WTC11 (cell line): ENCODE data around the gene ANO10. TPM values are rescaled to one million over a fixed set of nuclear protein-coding genes. Genes with fewer than 3 reads are reported as not detected.

Experiments used
- ATAC-seq: fragments of 200-7000 bp; cut with Tn5 transposase; 2 replicates; pipeline ENCODE4 v1.10.0; 2021; ENCODE audit warnings: mild to moderate bottlenecking, moderate library complexity
- CTCF ChIA-PET: fragments of 300-600 bp; sonication (Branson Sonifier 250); formaldehyde crosslinking; loops from one replicate; lab custom pipeline; 2021; ENCODE audit warnings: antibody characterized with exemption; lab: Charles Lee
- POLR2A ChIA-PET: fragments of 350-600 bp; sonication (Branson Sonifier 250); formaldehyde crosslinking; loops from one replicate; lab custom pipeline; 2021; ENCODE audit warnings: antibody characterized with exemption; lab: Charles Lee
- DNase-seq: peaks from one replicate; pipeline ENCODE4 v3.0.0; 2021; ENCODE audit warnings: low spot score
- H3K27ac Mint-ChIP-seq: 2 replicates; pipeline ENCODE4 v1.8.0; 2021; ENCODE audit warnings: mixed read lengths
- H3K27me3 Mint-ChIP-seq: 2 replicates; pipeline ENCODE4 v1.8.0; 2021; ENCODE audit warnings: low read depth, mild to moderate bottlenecking, moderate library complexity, mixed read lengths
- H3K36me3 Mint-ChIP-seq: 2 replicates; pipeline ENCODE4 v1.8.0; 2021; ENCODE audit warnings: mixed read lengths
- H3K4me1 Mint-ChIP-seq: 2 replicates; pipeline ENCODE4 v1.8.0; 2022; ENCODE audit warnings: mixed read lengths
- H3K4me3 Mint-ChIP-seq: 2 replicates; pipeline ENCODE4 v1.8.0; 2021; ENCODE audit warnings: mild to moderate bottlenecking, moderate library complexity, mixed read lengths
- H3K9me3 Mint-ChIP-seq: 2 replicates; pipeline ENCODE4 v1.8.0; 2021; ENCODE audit warnings: mixed read lengths
- ATF1 ChIP-seq: sonication (generic); formaldehyde crosslinking; IDR thresholded peaks from 2 replicates; pipeline ENCODE4 v1.8.1; 2023; ENCODE audit warnings: mild to moderate bottlenecking, moderate library complexity, missing genetic modification reagents
- CREB1 ChIP-seq: sonication (generic); formaldehyde crosslinking; IDR thresholded peaks from 2 replicates; pipeline ENCODE4 v1.8.0; 2023; ENCODE audit warnings: mild to moderate bottlenecking, missing genetic modification reagents
- ELF4 ChIP-seq: sonication (generic); formaldehyde crosslinking; IDR thresholded peaks from 2 replicates; pipeline ENCODE4 v1.8.1; 2022; ENCODE audit warnings: low read depth, mild to moderate bottlenecking, moderate library complexity, missing genetic modification reagents
- EMX1 ChIP-seq: fragments of 250-450 bp; sonication (Bioruptor Pico); IDR thresholded peaks from 2 replicates; pipeline ENCODE4 v1.8.0; 2021; ENCODE audit warnings: mild to moderate bottlenecking
- ESRRA ChIP-seq: sonication (generic); formaldehyde crosslinking; IDR thresholded peaks from 2 replicates; pipeline ENCODE4 v1.8.1; 2022; ENCODE audit warnings: mild to moderate bottlenecking, missing genetic modification reagents, borderline replicate concordance
- ETV6 ChIP-seq: sonication (generic); formaldehyde crosslinking; IDR thresholded peaks from 2 replicates; pipeline ENCODE4 v1.8.1; 2022; ENCODE audit warnings: mild to moderate bottlenecking, missing genetic modification reagents
- FOXP1 ChIP-seq: sonication (generic); formaldehyde crosslinking; IDR thresholded peaks from 2 replicates; pipeline ENCODE4 v1.8.0; 2022; ENCODE audit warnings: missing genetic modification reagents, mild to moderate bottlenecking, moderate library complexity, borderline replicate concordance
- HMGA2 ChIP-seq: fragments of 250-450 bp; sonication (Bioruptor Pico); IDR thresholded peaks from 2 replicates; pipeline ENCODE4 v1.4.0; 2021; ENCODE audit warnings: mild to moderate bottlenecking, moderate library complexity
- IRF2 ChIP-seq: sonication (generic); formaldehyde crosslinking; IDR thresholded peaks from 2 replicates; pipeline ENCODE4 v1.8.0; 2022; ENCODE audit warnings: low read depth, missing genetic modification reagents, borderline replicate concordance
- NFE2L1 ChIP-seq: sonication (generic); formaldehyde crosslinking; IDR thresholded peaks from 2 replicates; pipeline ENCODE4 v1.8.1; 2023; ENCODE audit warnings: missing genetic modification reagents
- OVOL2 ChIP-seq: fragments of 250-450 bp; sonication (Bioruptor Pico); IDR thresholded peaks from 2 replicates; pipeline ENCODE4 v1.9.0; 2021; ENCODE audit warnings: mild to moderate bottlenecking, borderline replicate concordance
- PRRX2 ChIP-seq: fragments of 250-450 bp; sonication (Bioruptor Pico); IDR thresholded peaks from 2 replicates; pipeline ENCODE4 v1.8.0; 2021; ENCODE audit warnings: mild to moderate bottlenecking
- SMAD3 ChIP-seq: sonication (generic); formaldehyde crosslinking; IDR thresholded peaks from 2 replicates; pipeline ENCODE4 v1.8.0; 2022; ENCODE audit warnings: missing genetic modification reagents, mild to moderate bottlenecking, borderline replicate concordance
- SP1 ChIP-seq: sonication (generic); formaldehyde crosslinking; conservative IDR thresholded peaks from 2 replicates; pipeline ENCODE4 v1.8.1; 2022; ENCODE audit warnings: missing genetic modification reagents
- TCF7 ChIP-seq: sonication (generic); formaldehyde crosslinking; IDR thresholded peaks from 2 replicates; pipeline ENCODE4 v1.8.0; 2022; ENCODE audit warnings: mild to moderate bottlenecking, low read depth, missing genetic modification reagents, moderate library complexity
- TEAD1 ChIP-seq: sonication (generic); formaldehyde crosslinking; IDR thresholded peaks from 2 replicates; pipeline ENCODE4 v1.8.0; 2022; ENCODE audit warnings: mild to moderate bottlenecking, missing genetic modification reagents
- ZNF138 ChIP-seq: sonication (generic); formaldehyde crosslinking; conservative IDR thresholded peaks from 2 replicates; pipeline ENCODE4 v1.8.1; 2022; ENCODE audit warnings: mild to moderate bottlenecking, moderate library complexity, missing genetic modification reagents
- ZNF263 ChIP-seq: sonication (generic); formaldehyde crosslinking; IDR thresholded peaks from 2 replicates; pipeline ENCODE4 v1.8.1; 2022; ENCODE audit warnings: low read depth, mild to moderate bottlenecking, moderate library complexity, missing genetic modification reagents
- ZNF396 ChIP-seq: fragments of 250-450 bp; sonication (Bioruptor Pico); IDR thresholded peaks from 2 replicates; pipeline ENCODE4 v1.8.0; 2021; ENCODE audit warnings: mild to moderate bottlenecking, moderate library complexity, borderline replicate concordance
- ZNF416 ChIP-seq: fragments of 250-450 bp; sonication (Bioruptor Pico); IDR thresholded peaks from 2 replicates; pipeline ENCODE4 v1.9.0; 2021; ENCODE audit warnings: mild to moderate bottlenecking, inconsistent platforms
- ZNF423 ChIP-seq: fragments of 250-450 bp; sonication (Bioruptor Pico); IDR thresholded peaks from 2 replicates; pipeline ENCODE4 v2.1.2; 2022; ENCODE audit warnings: mild to moderate bottlenecking, moderate library complexity
- ZNF671 ChIP-seq: fragments of 250-450 bp; sonication (Bioruptor Pico); IDR thresholded peaks from 2 replicates; pipeline ENCODE4 v1.8.0; 2021; ENCODE audit warnings: mild to moderate bottlenecking
- total RNA-seq: library from RNA; stranded (reverse); gene quantifications from 3 replicates; pipeline ENCODE4 v1.2.3, GENCODE V29; 2021
- TF ChIP-seq, protein P1 (sequence below): fragments of 200-600 bp; IDR thresholded peaks from 2 replicates; pipeline ENCODE4 v1.8.0; 2022; ENCODE audit warnings: antibody characterized with exemption
- TF ChIP-seq, protein P2 (sequence below): sonication (generic); formaldehyde crosslinking; IDR thresholded peaks from 2 replicates; pipeline ENCODE4 v1.8.1; 2023; ENCODE audit warnings: mild to moderate bottlenecking, moderate library complexity, missing genetic modification reagents
- TF ChIP-seq, protein P3 (sequence below): sonication (generic); formaldehyde crosslinking; IDR thresholded peaks from 2 replicates; pipeline ENCODE4 v1.8.1; 2022; ENCODE audit warnings: mild to moderate bottlenecking, missing genetic modification reagents, moderate library complexity, borderline replicate concordance
- TF ChIP-seq, protein P4 (sequence below): fragments of 250-450 bp; sonication (Bioruptor Pico); IDR thresholded peaks from 2 replicates; pipeline ENCODE4 v1.8.0; 2021; ENCODE audit warnings: mild to moderate bottlenecking
- TF ChIP-seq, protein P5 (sequence below): sonication (generic); formaldehyde crosslinking; IDR thresholded peaks from 2 replicates; pipeline ENCODE4 v1.8.1; 2022; ENCODE audit warnings: mild to moderate bottlenecking, moderate library complexity, missing genetic modification reagents
- TF ChIP-seq, protein P6 (sequence below): sonication (generic); formaldehyde crosslinking; conservative IDR thresholded peaks from 2 replicates; pipeline ENCODE4 v1.8.1; 2023; ENCODE audit warnings: mild to moderate bottlenecking, low read depth, missing genetic modification reagents, moderate library complexity
- TF ChIP-seq, protein P7 (sequence below): sonication (generic); formaldehyde crosslinking; IDR thresholded peaks from 2 replicates; pipeline ENCODE4 v1.8.0; 2023; ENCODE audit warnings: missing genetic modification reagents

Gene ANO10
- total RNA-seq, 1 experiment from 2014 or later: 35.1 TPM

DNA sequence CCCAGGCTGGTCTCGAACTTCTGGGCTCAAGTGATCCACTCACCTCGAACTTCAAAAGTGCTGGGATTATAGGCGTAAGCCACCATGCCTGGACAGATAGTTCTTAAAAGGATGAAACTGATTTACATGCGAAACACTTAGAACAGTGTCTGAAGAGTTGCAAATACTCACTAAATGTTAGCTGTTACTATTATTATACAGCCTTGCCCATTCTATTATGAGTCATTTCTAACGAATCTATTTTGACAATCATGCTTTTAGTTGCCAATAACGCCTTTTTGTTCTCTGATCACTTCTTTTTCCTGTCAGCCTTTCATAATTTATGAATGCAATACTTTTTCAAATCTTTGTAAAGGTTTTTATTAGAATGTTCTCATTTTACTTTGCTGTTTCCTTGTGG lies 222.8 kb downstream of the ANO10 start:
- no peak overlapping the region for H3K27ac Mint-ChIP-seq
- CTCF ChIA-PET: interaction anchor here (0.9 kb wide), 1 partner anchor 104 kb away, joined by 5 read pairs; no protein-coding TSS in a partner anchor

DNA sequence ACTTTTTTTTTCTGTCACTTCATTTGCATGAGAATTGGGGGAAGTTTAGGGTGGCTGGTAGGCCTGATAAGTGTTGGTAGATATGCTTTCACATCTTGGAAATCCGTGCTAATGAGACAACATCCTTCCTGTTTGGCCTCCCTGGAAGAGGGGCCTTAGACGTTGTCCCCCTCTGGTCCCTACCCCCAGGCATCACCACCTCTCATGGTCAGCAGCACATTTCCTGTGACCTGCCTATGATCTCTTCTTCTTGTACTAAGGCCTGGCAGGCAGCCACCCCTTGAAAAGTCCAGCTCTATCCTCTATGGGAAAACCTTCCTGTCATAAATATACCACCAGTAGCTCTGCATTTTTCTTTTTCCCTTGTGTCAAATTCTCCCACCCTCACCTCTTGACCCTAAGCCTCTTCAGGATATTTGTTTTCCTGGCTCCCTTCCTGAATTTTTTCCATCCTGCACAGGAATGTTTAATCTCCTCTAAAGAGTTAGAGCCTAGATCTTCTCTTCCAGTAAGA lies 227.7 kb downstream of the ANO10 start:
- no peak overlapping the region for H3K4me3 Mint-ChIP-seq
- H3K27me3 Mint-ChIP-seq: no peaks in the 10 kb centered on the region
- DNase-seq (no peak), ATAC-seq (no peak)
- CTCF ChIA-PET: no interaction called here
- peaks cover 6% of the 10 kb centered on the region for H3K4me1 Mint-ChIP-seq
- peaks cover 8% of the 10 kb centered on the region for H3K9me3 Mint-ChIP-seq
- POLR2A ChIA-PET: no interaction called here
- H3K36me3 Mint-ChIP-seq: peaks cover 2% of the 10 kb centered on the region; the same call in 1 of the 2 replicates
- H3K27ac Mint-ChIP-seq: no peak overlapping the region
- no peak for TF ChIP-seq ETV6 (CRISPR knock-in tag)
- TF ChIP-seq TEAD1 (CRISPR knock-in tag): no peak
- TF ChIP-seq PRRX2 (CRISPR knock-in tag): no peak
- no peak for TF ChIP-seq SP1
- TF ChIP-seq, protein P1, sequence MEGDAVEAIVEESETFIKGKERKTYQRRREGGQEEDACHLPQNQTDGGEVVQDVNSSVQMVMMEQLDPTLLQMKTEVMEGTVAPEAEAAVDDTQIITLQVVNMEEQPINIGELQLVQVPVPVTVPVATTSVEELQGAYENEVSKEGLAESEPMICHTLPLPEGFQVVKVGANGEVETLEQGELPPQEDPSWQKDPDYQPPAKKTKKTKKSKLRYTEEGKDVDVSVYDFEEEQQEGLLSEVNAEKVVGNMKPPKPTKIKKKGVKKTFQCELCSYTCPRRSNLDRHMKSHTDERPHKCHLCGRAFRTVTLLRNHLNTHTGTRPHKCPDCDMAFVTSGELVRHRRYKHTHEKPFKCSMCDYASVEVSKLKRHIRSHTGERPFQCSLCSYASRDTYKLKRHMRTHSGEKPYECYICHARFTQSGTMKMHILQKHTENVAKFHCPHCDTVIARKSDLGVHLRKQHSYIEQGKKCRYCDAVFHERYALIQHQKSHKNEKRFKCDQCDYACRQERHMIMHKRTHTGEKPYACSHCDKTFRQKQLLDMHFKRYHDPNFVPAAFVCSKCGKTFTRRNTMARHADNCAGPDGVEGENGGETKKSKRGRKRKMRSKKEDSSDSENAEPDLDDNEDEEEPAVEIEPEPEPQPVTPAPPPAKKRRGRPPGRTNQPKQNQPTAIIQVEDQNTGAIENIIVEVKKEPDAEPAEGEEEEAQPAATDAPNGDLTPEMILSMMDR: no peak
- TF ChIP-seq FOXP1 (CRISPR knock-in tag): no peak
- TF ChIP-seq NFE2L1 (CRISPR knock-in tag): no peak
- no peak for TF ChIP-seq TCF7 (CRISPR knock-in tag)
- TF ChIP-seq OVOL2: no peak
- no peak for TF ChIP-seq ZNF416 (CRISPR knock-in tag)
- TF ChIP-seq, protein P2, sequence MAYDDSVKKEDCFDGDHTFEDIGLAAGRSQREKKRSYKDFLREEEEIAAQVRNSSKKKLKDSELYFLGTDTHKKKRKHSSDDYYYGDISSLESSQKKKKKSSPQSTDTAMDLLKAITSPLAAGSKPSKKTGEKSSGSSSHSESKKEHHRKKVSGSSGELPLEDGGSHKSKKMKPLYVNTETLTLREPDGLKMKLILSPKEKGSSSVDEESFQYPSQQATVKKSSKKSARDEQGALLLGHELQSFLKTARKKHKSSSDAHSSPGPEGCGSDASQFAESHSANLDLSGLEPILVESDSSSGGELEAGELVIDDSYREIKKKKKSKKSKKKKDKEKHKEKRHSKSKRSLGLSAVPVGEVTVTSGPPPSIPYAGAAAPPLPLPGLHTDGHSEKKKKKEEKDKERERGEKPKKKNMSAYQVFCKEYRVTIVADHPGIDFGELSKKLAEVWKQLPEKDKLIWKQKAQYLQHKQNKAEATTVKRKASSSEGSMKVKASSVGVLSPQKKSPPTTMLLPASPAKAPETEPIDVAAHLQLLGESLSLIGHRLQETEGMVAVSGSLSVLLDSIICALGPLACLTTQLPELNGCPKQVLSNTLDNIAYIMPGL (CRISPR knock-in tag): no peak
- TF ChIP-seq, protein P3, sequence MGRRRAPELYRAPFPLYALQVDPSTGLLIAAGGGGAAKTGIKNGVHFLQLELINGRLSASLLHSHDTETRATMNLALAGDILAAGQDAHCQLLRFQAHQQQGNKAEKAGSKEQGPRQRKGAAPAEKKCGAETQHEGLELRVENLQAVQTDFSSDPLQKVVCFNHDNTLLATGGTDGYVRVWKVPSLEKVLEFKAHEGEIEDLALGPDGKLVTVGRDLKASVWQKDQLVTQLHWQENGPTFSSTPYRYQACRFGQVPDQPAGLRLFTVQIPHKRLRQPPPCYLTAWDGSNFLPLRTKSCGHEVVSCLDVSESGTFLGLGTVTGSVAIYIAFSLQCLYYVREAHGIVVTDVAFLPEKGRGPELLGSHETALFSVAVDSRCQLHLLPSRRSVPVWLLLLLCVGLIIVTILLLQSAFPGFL: no peak
- TF ChIP-seq ESRRA (CRISPR knock-in tag): no peak
- TF ChIP-seq IRF2: no peak
- TF ChIP-seq HMGA2: no peak
- no peak for TF ChIP-seq ZNF396 (CRISPR knock-in tag)

More for the DNA sequence above, 222.8 kb downstream of the ANO10 start:
- H3K27me3 Mint-ChIP-seq: no peaks in the 10 kb centered on the region
- H3K4me1 Mint-ChIP-seq: peaks cover 6% of the 10 kb centered on the region
- H3K36me3 Mint-ChIP-seq: no peaks in the 10 kb centered on the region
- no peak overlapping the region for H3K4me3 Mint-ChIP-seq
- POLR2A ChIA-PET: no interaction called here
- no peaks in the 10 kb centered on the region for H3K9me3 Mint-ChIP-seq
- DNase-seq: no peak
- TF ChIP-seq CREB1 (no peak), ATF1 (CRISPR knock-in tag) (no peak), ZNF138 (CRISPR knock-in tag) (no peak), NFE2L1 (CRISPR knock-in tag) (no peak), ZNF396 (CRISPR knock-in tag) (no peak), EMX1 (CRISPR knock-in tag) (no peak), ELF4 (CRISPR knock-in tag) (no peak), SMAD3 (no peak), FOXP1 (CRISPR knock-in tag) (no peak), ZNF263 (CRISPR knock-in tag) (no peak), ZNF423 (CRISPR knock-in tag) (no peak), TEAD1 (CRISPR knock-in tag) (no peak), ZNF671 (CRISPR knock-in tag) (no peak)
- TF ChIP-seq, protein P4, sequence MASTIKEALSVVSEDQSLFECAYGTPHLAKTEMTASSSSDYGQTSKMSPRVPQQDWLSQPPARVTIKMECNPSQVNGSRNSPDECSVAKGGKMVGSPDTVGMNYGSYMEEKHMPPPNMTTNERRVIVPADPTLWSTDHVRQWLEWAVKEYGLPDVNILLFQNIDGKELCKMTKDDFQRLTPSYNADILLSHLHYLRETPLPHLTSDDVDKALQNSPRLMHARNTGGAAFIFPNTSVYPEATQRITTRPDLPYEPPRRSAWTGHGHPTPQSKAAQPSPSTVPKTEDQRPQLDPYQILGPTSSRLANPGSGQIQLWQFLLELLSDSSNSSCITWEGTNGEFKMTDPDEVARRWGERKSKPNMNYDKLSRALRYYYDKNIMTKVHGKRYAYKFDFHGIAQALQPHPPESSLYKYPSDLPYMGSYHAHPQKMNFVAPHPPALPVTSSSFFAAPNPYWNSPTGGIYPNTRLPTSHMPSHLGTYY: no peak
- TF ChIP-seq, protein P5, sequence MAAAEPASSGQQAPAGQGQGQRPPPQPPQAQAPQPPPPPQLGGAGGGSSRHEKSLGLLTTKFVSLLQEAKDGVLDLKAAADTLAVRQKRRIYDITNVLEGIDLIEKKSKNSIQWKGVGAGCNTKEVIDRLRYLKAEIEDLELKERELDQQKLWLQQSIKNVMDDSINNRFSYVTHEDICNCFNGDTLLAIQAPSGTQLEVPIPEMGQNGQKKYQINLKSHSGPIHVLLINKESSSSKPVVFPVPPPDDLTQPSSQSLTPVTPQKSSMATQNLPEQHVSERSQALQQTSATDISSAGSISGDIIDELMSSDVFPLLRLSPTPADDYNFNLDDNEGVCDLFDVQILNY (CRISPR knock-in tag): no peak
- TF ChIP-seq, protein P6, sequence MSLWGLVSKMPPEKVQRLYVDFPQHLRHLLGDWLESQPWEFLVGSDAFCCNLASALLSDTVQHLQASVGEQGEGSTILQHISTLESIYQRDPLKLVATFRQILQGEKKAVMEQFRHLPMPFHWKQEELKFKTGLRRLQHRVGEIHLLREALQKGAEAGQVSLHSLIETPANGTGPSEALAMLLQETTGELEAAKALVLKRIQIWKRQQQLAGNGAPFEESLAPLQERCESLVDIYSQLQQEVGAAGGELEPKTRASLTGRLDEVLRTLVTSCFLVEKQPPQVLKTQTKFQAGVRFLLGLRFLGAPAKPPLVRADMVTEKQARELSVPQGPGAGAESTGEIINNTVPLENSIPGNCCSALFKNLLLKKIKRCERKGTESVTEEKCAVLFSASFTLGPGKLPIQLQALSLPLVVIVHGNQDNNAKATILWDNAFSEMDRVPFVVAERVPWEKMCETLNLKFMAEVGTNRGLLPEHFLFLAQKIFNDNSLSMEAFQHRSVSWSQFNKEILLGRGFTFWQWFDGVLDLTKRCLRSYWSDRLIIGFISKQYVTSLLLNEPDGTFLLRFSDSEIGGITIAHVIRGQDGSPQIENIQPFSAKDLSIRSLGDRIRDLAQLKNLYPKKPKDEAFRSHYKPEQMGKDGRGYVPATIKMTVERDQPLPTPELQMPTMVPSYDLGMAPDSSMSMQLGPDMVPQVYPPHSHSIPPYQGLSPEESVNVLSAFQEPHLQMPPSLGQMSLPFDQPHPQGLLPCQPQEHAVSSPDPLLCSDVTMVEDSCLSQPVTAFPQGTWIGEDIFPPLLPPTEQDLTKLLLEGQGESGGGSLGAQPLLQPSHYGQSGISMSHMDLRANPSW (CRISPR knock-in tag): no peak
- TF ChIP-seq, protein P7, sequence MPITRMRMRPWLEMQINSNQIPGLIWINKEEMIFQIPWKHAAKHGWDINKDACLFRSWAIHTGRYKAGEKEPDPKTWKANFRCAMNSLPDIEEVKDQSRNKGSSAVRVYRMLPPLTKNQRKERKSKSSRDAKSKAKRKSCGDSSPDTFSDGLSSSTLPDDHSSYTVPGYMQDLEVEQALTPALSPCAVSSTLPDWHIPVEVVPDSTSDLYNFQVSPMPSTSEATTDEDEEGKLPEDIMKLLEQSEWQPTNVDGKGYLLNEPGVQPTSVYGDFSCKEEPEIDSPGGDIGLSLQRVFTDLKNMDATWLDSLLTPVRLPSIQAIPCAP (CRISPR knock-in tag): no peak
- TF ChIP-seq, all 79 proteins: peak for 0
- ATAC-seq: no peak
